HK-2 (cell line): ENCODE data around the gene VPS18.

Source experiments
- DNase-seq: peaks from one replicate; pipeline ENCODE4 v3.0.0-alpha.2; 2018; ENCODE audit not compliant: unreplicated experiment

The VPS18 gene

DNA sequence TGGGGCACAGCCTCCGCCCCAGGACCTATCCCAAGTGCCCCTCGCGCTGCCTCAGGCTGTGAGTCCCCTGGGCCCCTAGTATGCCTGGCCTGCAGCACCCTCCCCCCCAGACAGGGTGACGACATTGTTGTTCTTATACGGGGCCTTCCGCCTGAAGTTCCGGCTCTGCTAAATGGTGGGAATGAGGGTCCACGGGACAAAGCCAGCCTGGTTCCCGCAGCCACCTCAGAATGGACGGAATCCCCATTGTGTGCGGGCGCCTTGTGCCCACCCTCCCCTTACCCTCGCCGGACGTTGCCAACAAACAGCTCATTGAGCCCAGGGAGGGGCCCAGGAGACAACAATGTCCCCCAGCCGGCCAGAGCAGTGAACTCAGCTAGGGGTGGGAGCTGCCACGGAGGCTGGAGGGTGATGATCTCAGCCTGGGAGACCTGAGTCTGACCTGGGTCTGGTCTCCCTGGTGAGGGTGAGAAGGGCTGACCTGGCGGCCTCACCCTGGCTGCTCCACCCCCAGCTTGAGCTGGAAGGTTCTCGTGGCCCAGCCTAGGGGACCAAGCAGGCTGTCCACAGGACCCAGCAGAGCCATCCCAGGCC lies 24.6 kb downstream of the VPS18 start:
- no peak for DNase-seq

DNA sequence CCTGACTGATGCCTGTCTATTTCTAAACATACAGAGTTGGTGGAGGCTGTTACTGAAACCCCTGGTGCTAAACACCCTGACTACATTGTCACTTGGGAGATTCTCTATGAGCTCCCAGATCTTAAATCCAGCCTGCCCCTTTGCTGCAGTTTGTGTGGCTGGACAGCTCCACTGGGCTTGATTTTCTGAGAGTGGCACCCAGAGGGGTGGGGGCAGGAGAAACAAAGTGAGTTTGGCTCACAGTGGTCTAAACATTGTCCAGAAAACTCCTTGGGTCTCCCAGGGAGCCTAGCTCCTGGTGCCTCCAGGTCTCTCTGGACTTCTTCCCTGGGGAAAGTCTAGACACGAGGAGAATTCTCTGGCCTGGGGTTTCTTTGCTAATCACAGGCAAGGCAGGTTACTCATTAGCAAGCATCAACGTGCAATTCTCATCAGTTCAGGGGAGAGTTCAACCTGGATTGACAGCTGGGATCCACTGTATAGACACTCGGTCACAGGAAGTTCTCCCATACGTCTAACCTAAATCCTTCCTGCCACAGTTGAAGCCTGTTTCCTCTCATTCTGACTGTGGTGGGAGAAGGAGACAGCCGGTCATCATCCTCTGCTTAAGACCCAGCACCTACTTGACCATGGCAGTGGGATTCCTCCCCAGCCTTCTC lies 27.8 kb downstream of the VPS18 start:
- no peak for DNase-seq

DNA sequence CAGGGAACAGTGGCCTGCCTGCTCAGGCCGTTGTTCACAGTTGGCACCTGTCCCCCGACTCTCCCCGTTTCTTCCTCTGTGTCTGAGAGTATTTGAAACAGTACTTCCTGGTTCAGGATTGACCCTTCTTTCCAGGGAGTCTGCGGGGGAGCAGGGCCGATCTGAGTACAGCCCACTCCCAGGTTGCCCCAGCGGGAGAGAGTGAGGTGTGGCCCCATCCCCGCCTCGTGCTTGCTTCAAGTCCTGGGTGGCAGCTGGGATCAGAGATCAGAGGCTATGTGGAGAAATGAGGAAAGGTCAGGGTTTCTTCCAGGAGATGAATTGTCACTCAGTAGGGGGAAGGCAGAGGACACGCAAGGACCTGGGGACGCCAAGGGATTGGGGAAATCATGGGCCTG lies 28.4 kb downstream of the VPS18 start:
- DNase-seq, result no peak

DNA sequence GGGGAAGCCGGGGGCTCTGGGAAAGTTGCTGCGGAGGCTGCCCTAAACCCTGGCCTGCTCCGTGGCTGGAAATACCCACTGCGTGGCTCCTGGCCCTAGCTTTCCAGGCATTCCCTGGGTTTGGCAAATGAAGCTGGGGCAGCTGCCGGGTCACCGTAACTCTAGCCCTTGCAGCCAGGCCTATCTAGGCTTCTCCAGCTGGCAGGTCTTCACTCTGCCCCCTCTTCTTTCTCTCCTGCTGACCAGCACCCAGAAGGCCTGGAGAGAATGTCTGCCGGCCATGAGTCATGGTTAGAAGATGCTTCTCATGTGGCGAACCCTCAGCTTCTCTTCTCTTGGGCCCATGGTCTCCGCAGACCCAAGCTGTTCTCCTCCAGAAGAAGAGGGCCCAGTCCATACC lies 29.3 kb downstream of the VPS18 start:
- DNase-seq, result no peak

DNA sequence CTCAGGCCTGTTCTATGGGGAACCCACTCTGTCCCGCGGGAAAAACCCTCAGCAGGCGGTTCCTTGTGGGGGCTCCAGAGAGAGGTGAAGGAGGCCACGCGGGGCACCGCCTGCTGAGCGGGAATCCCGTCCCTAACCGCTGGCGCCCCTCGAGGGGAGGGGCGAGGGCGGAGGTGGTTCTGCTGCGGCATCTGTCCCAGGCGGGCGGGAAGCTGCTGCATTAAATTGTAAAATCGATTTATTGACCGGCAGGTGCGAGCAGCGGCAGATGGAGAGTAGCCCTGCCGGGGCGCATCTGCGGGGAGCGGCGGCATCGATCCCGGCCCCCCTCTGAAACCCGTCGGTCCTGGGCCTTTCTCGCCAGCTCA lies 31.2 kb downstream of the VPS18 start:
- DNase-seq, result no peak

DNA sequence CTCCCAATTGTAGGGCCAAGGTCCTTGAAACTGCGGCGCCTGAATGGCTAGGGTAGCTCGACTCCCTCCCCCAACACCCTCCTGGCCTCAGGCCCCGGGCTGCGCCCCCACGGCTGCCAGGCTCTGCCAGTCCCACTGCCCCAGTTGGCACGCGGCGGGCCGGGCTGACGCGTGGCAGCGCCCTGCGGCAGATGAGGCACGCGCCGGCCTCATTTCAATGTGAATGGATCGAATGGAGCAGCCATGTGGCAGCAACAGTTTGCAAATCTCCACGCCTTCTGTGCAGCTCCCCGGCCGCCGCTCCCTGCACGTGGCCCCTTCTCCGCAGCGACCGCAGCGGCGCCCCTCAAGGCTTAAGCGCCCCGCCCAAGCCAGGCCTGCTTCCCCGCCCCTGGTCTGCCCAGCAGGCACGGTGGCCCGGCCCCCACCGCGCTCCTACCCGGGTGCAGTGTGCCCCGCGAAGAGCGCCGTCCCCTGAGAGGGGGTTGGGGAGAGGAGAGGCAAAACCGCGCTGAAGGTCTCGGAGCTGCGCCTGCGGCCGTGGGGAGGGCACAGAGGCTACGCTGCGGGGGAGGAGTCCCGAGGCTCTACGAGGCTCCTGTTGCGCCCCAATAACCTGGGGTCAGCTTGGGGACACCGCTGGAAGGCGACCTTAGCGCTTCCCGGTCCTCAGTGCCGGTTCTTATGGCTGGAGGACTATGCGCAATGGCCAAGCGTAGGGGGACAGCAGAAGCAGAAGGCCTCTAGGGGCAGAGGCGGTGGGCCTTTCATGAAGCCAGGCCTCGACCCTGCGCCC lies 31.8 kb downstream of the VPS18 start:
- no peak for DNase-seq

DNA sequence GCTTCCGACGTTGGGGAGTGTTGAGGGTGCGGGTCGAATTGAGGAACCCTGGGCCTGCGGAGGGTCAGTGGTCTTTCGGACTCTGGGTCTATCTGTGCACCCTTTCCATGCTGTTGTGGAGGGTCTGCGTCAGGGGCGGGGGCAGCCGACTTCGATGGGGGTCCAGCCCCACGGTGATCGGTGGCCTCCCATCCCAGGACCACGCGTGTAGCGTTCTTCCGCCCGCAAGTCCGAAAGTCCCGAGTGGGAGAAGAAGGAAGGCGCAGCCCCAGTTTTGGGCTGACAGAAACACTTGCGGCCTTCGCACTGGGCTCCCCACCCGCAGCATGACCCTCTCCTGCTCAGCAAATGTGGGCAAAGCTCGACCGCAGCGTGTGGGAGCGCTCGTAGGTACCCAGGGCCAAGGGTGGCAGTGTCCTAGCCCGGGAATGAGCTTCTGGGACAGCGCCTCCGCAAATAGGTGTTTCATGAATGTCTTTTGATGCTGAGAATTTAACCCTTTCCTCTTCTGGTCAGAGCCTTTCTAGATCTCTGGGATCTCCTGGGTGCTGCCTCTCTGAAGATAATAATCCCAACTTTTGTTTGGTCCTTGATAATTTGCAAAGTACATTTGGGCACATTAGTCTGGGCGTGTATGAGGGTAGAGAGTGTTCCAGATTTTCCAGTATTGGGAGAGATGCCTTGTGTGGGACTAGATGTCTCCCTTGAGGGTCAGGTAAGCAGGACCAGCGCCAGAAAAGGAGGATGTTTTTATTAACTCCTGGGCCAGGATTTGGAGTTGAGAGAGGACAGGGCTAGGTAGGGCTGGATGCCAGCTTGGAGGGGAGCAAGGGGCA lies 32.6 kb downstream of the VPS18 start:
- DNase-seq, result no peak

DNA sequence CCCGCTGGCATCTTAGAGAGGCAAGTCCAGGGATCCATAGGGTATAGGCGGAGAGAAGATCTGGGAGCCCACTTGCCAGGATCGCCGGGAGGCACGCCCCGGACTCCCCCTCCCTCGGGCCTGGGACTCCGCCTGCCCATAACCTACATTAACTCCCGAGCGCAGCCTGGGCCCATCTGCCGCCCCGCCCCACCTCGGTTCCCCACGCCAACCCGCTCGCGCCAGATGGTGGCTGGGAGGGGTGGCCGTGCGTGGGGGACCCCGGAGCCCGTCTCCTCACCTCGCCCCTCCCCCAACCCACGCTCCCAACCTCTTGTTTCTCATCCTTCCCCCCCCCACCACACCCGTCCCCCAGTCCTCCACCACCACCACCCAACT lies 33.2 kb downstream of the VPS18 start:
- DNase-seq, result no peak

DNA sequence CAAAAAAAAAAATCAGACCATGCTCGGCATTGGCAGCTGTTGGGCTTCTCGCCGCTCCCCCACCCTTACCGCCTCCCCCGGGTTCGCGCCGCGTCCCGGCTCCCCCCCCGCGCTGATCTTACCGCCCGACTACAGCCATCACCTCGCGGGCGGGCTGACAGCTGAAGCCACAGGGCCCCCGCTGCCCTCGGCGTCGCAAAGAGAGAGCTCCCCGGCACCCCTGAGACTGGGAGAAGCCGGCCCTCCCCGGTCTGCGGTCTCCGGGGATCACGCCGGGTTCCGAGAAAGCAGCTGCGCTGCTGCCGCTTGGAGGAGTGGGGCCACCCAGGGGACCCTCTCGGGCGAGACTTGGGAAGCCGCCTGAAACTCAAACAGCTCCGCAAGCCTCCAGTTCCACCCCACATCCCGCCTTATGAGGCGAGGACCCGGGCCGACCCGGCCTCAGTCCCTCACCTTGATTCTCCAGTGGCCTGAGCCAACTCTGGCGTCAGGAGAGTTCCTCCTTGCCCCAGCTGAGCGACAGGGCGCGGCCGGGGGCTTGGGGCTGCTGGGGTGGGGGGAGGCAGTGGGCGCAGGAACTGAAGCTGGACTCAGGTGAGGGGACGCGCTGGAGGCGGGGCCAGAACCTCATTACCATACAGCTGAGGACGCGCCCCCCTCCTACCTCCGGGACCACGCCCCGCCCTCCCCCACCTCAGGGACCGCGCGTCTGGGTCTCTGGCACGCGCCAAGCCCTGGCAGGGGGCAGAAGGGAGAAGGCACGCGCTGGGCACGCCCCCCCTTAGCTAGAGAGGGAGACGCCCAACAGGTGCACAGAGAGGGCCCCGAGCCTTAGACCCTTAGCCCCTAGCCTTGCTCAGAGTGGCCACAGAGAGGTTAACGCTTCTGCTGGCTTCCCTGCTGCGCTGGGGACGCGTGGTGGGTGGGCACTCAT lies 33.9 kb downstream of the VPS18 start:
- DNase-seq, result no peak

DNA sequence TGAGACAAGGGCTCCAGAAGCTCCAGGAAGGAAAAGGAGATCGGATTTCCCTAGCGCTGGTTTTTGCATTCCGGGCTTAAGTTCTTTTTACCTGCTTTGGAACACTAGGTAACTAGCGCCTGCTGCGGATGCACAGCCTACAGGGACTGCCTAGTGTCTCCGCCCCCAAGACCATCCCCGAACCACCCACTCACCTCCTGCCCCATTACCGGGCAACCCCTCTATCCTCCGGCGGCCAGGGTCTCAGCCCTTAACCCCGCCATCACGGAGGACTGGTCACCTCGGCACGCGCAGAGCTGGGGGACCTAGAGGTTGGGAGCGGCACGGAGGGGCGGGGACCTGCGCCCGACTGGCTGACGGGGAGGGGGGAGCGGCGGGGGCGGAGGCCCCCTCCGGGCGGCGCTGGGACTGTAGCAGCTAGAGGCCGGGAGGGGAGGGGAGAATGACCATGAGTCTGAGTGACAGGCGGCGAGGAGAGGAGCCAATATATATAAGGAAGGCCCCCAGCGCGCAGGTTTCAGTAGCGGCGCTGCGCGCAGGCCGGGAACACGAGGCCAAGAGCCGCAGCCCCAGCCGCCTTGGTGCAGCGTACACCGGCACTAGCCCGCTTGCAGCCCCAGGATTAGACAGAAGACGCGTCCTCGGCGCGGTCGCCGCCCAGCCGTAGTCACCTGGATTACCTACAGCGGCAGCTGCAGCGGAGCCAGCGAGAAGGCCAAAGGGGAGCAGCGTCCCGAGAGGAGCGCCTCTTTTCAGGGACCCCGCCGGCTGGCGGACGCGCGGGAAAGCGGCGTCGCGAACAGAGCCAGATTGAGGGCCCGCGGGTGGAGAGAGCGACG lies 34.8 kb downstream of the VPS18 start, which contains the start of gene DLL4:
DLL4 (plus strand) TSS at position 520 of the 839 bp plus-strand sequence. CDS start 329 bp downstream, outside the sequence.
- DNase-seq, result peak; percentile 55

DNA sequence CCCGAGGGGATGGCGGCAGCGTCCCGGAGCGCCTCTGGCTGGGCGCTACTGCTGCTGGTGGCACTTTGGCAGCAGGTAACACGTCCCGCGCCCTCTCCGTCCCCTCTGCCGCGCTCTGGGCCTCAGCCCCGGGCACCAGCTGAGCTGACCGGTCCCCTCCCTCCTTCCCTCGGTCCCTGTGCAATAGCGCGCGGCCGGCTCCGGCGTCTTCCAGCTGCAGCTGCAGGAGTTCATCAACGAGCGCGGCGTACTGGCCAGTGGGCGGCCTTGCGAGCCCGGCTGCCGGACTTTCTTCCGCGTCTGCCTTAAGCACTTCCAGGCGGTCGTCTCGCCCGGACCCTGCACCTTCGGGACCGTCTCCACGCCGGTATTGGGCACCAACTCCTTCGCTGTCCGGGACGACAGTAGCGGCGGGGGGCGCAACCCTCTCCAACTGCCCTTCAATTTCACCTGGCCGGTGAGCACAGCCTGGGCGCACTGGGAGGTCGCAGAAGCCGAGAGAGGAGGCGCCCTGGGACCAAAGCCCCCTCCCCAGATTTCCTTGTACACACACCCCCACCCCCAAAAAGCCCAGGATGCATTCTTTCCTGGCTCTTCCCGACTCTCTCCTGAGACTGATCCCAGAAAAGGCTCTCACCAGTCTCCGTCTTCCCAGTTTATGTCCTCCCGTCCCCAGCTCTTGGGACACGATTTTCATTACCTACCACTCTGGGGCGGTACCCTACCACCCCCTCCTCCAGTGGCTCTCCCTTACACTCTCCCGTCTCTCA lies 35.6 kb downstream of the VPS18 start:
- peak; percentile 46 for DNase-seq

DNA sequence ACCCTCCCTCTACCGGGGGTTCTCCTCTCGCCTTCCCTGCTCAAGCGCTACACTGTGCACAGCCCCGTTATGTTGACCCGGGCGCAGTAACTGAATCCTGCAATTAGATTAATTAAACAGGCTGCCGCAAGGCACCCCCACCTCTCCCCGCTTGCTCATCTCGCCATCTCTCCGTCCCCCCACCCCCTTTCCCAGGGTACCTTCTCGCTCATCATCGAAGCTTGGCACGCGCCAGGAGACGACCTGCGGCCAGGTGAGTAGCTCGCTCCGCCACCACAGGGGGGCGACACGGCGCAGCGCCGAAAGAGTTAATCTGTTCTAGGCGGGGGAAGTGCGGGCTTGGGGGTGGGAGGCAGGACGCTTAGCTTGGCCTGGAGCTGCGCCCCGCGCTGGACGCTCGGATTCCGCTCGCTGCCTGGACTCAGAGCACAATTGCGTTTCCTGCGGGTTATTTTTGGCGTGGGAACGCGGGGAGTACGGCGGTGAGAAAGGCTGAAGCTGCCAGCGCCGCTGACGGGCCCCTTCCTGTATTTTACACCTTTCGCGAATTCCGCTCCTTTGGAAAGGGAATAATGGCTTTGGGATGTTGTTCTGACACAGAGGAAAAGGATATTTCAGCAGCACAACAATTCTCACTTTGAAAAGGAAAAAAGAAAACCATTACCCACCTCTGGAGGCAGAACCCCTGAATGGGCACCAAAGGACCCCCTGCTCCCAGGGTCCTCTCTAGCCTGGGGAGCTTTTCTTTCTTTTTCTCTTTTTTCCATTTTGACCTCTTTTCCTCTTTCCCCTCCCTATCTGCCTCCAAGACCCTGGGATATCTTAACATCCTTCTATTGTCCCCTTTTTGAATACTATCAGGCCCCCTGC lies 36.4 kb downstream of the VPS18 start:
- no peak for DNase-seq

DNA sequence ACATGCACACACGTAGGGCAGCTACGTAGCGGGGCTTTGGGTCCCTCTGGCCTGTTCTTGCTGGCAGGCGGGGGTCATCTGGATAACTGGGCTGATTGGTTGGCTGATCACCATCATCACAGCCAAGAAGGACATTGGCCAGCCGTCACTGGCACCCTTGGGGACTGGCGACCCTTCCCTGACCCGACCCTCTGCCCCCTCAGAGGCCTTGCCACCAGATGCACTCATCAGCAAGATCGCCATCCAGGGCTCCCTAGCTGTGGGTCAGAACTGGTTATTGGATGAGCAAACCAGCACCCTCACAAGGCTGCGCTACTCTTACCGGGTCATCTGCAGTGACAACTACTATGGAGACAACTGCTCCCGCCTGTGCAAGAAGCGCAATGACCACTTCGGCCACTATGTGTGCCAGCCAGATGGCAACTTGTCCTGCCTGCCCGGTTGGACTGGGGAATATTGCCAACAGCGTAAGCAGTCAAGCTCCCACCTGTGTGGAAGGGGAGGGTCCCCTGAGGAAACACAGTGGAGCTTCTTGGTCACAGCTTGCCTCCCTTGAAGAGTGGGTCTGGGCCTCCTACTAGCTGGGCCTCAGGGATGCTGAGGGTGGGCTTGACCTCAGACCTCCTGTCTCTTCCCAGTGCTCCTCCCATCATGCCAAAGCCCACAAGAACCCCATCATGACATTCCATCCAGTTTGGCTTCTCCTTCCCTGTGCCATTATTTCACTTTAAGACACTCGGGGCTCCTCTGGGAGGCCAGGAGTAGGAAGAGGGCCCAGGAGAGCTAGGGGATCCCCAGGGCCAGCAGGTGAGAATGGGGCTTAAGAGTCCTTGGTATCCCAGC lies 37.3 kb downstream of the VPS18 start:
- no peak for DNase-seq

DNA sequence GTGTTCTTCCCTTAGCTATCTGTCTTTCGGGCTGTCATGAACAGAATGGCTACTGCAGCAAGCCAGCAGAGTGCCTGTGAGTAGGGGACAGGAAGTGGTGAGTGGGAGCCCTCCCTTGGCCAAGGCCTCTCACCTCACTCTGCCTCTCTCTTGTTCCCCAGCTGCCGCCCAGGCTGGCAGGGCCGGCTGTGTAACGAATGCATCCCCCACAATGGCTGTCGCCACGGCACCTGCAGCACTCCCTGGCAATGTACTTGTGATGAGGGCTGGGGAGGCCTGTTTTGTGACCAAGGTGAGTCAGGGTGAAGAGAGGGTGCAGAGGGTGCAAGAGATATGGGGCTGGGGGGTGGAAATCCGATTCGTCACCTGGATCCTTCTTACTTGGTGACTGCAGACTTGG lies 37.9 kb downstream of the VPS18 start:
- DNase-seq, result no peak

DNA sequence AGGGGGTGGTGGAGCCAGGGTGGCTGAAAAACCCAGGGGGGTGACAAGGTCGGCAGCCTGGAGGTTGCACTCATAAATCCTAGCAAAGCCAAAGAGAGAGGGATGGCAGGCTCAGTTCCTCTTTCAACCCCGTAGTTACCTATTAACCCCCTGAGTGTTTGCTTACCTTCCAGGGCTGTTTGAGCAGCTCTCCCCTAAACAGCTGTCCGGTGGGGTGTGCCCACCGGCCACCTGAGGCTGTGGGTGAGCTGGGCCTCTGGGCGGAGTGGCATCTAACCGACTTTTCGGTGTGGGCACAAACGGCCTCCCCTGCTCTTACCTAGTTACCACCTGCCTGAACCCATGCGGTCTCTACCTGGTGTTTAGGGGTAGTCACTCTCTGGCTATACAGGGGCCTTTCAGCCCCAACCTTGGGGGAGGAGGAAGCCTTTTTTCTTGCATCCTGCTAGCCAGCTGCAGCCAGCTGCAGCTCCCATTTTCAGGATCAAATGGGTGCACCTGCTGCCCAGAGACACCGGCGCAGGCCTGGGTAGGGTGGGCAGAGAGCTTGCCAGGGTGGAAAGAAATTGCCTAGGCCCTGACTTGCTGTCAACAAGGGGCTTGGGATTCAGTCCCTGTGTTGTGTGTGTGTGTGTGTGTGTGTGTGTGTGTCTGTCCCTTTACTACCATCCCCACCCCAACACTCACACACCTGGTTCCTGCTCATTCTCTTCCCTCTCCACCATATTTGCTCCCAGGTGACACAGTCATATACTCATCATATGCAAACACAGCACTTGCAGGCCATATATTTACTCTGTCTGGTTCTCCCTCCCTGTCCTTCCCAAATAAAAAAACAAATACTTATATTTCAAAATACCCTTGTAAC lies 38.6 kb downstream of the VPS18 start:
- DNase-seq, result no peak

DNA sequence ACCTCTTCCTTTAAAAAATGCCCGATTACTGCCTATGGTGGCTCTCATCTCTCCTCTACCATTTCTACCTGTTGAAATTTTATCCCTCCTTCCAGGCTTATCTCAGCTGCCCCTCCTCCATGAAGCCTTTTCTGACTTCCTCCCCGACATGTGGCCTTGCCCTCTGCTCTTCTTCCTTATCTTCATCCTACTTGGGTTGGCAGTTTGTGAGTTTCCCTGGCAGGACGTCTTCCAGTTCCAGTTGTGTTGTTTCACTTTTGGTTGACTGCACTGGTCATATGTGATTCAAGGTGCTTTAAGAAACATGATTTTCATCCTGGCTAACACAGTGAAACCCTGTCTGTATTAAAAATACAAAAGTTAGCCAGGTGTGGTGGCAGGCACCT lies 39.3 kb downstream of the VPS18 start:
- DNase-seq, result no peak

DNA sequence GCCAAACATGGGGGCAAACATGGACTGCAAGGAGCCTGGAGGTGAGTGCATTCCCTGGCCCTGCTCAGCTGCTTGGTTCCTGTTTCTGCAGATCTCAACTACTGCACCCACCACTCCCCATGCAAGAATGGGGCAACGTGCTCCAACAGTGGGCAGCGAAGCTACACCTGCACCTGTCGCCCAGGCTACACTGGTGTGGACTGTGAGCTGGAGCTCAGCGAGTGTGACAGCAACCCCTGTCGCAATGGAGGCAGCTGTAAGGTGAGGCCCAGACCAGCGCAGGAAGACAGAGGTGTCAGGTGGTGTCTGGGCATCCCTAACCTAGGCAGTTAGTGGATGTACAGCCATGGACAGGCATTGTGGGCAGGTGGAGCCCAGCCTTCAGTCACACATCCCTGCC lies 40.2 kb downstream of the VPS18 start:
- DNase-seq, result no peak
